ENCODE data around the gene MET. TPM values are rescaled to one million over a fixed set of nuclear protein-coding genes. Genes with fewer than 3 reads are reported as not detected.

The MET gene
- total and polyA plus RNA-seq, 9 donors, result 1.3 to 33.9 (median 5.8) TPM

GRCh38 chr7:116780521-116780920 lies 108.5 kb downstream of the MET start:
- WGBS, 3 donors, result 62 to 84% (median 65%) methylated on average over 1 of the region's 1 CpG
- intact Hi-C loops (cut with DNase I), result no loop called here
- TF ChIP-seq CTCF (IDR thresholded peaks at IDR 0.05) (no peak), POLR2A (IDR thresholded peaks at IDR 0.05) (no peak), EP300 (IDR thresholded peaks at IDR 0.05) (no peak)

GRCh38 chr7:116780966-116781365 lies 109.0 kb downstream of the MET start:
- Histone ChIP-seq H3K36me3 (no peaks in the 10 kb centered on the region), H3K27ac (no peak overlapping the region), H3K27me3 (no peaks in the 10 kb centered on the region), H3K4me1 (ENCODE audit: insufficient read depth) (no peaks in the 10 kb centered on the region), H3K4me3 (no peak overlapping the region), H3K9me3 (no peaks in the 10 kb centered on the region)
- 22 to 36% (median 36%) methylated on average over 1 of the region's 1 CpG for WGBS, 3 donors
- no peak for TF ChIP-seq POLR2A (IDR thresholded peaks at IDR 0.05)
- no peak for TF ChIP-seq CTCF (IDR thresholded peaks at IDR 0.05)
- no peak for TF ChIP-seq EP300 (IDR thresholded peaks at IDR 0.05)
- intact Hi-C loops (cut with DNase I), result no loop called here
- DNase-seq, result no peak

More at GRCh38 chr7:116780521-116780920, 108.5 kb downstream of the MET start:
- Histone ChIP-seq H3K27ac (no peak overlapping the region), H3K27me3 (no peaks in the 10 kb centered on the region), H3K4me1 (ENCODE audit: insufficient read depth) (no peaks in the 10 kb centered on the region), H3K4me3 (no peak overlapping the region), H3K9me3 (no peaks in the 10 kb centered on the region), H3K36me3 (no peaks in the 10 kb centered on the region)
- DNase-seq, result no peak

GRCh38 chr7:116781584-116781983 lies 109.6 kb downstream of the MET start:
- H3K27me3 ChIP-seq, result no peaks in the 10 kb centered on the region
- no peaks in the 10 kb centered on the region for H3K4me1 ChIP-seq (ENCODE audit: insufficient read depth)
- H3K36me3 ChIP-seq, result no peaks in the 10 kb centered on the region
- no peak overlapping the region for H3K27ac ChIP-seq
- no peaks in the 10 kb centered on the region for H3K9me3 ChIP-seq
- H3K4me3 ChIP-seq, result no peak overlapping the region
- intact Hi-C loops (cut with DNase I), result no loop called here
- no peak for TF ChIP-seq CTCF (IDR thresholded peaks at IDR 0.05)
- TF ChIP-seq EP300 (IDR thresholded peaks at IDR 0.05), result no peak
- TF ChIP-seq POLR2A (IDR thresholded peaks at IDR 0.05), result no peak
- 81 to 90% (median 83%) methylated on average over 2 of the region's 2 CpGs for WGBS, 3 donors
- no peak for DNase-seq

GRCh38 chr7:116782177-116782711 lies 110.2 kb downstream of the MET start:
- Histone ChIP-seq H3K4me1 (ENCODE audit: insufficient read depth) (no peaks in the 10 kb centered on the region), H3K9me3 (no peaks in the 10 kb centered on the region), H3K27ac (no peak overlapping the region), H3K4me3 (no peak overlapping the region), H3K36me3 (no peaks in the 10 kb centered on the region), H3K27me3 (no peaks in the 10 kb centered on the region)
- WGBS, 3 donors, result 7 to 27% (median 16%) methylated on average over 1 of the region's 1 CpG
- no peak for DNase-seq
- intact Hi-C loops (cut with DNase I), result no loop called here
- TF ChIP-seq POLR2A (IDR thresholded peaks at IDR 0.05) (no peak), EP300 (IDR thresholded peaks at IDR 0.05) (no peak), CTCF (IDR thresholded peaks at IDR 0.05) (no peak)
